Liver (tissue), 9 donors: ENCODE results near the gene DMD. TPM values are rescaled to one million over a fixed set of nuclear protein-coding genes. Genes with fewer than 3 reads are reported as not detected.

ENCODE experiments used
- DNase-seq: peaks from one replicate; pipeline ENCODE4 v3.0.0-alpha.2; 2017; ENCODE audit warnings: low spot score
- H3K27ac ChIP-seq, 2 donors: one replicate each; pipeline ENCODE4 v1.7.0; 2013; ENCODE audit warnings: inconsistent platforms in 2 of 2, low read length in 2 of 2, control low read depth in 1 of 2, low read depth in 1 of 2, mild to moderate bottlenecking in 1 of 2
- H3K27me3 ChIP-seq, 4 donors: one replicate each; pipeline versions ENCODE4 v1.6.1 to v1.7.0; 2013; ENCODE audit warnings: low read length in 3 of 4, inconsistent platforms in 1 of 4, mild to moderate bottlenecking in 1 of 4, moderate library complexity in 1 of 4; ENCODE audit not compliant: control insufficient read depth in 4 of 4, insufficient read depth in 4 of 4
- H3K36me3 ChIP-seq, 4 donors: one replicate each; pipeline versions ENCODE4 v1.6.1 to v1.7.0; 2013; ENCODE audit warnings: low read length in 3 of 4, mild to moderate bottlenecking in 3 of 4, low read depth in 1 of 4, moderate library complexity in 1 of 4; ENCODE audit not compliant: control insufficient read depth in 4 of 4, insufficient read depth in 3 of 4
- H3K4me1 ChIP-seq, 4 donors: one replicate each; pipeline versions ENCODE4 v1.6.1 to v1.7.0; 2013; ENCODE audit warnings: low read length in 3 of 4, mild to moderate bottlenecking in 3 of 4, moderate library complexity in 1 of 4; ENCODE audit not compliant: control insufficient read depth in 4 of 4, insufficient read depth in 4 of 4
- H3K4me3 ChIP-seq, 3 donors: one replicate each; pipeline versions ENCODE4 v1.6.1 to v1.7.0; 2013; ENCODE audit warnings: low read length in 3 of 3, control low read depth in 1 of 3, low read depth in 1 of 3, mild to moderate bottlenecking in 1 of 3
- H3K9ac ChIP-seq, 2 donors: one replicate each; pipeline ENCODE4 v1.7.0; 2013; ENCODE audit warnings: low read length in 2 of 2, mild to moderate bottlenecking in 2 of 2, moderate library complexity in 2 of 2, control low read depth in 1 of 2, low read depth in 1 of 2
- H3K9me3 ChIP-seq, 4 donors: one replicate each; pipeline versions ENCODE4 v1.6.1 to v1.7.0; 2013; ENCODE audit warnings: low read length in 3 of 4; ENCODE audit not compliant: control insufficient read depth in 4 of 4
- CTCF ChIP-seq: fragments of 150-350 bp; IDR thresholded peaks from 2 replicates; pipeline ENCODE4 v1.5.1; 2017; ENCODE audit warnings: improper control_type of control experiment, low read depth, low read length; ENCODE audit not compliant: missing input control
- EGR1 ChIP-seq, 2 donors: IDR thresholded peaks; 2 replicates each; pipeline ENCODE4 v1.6.1; 2016 to 2018; ENCODE audit warnings: antibody characterized with exemption in 2 of 2, low read depth in 2 of 2
- FOXA1 ChIP-seq: IDR thresholded peaks from 2 replicates; pipeline ENCODE4 v1.6.1; 2016; ENCODE audit warnings: antibody characterized with exemption
- GABPA ChIP-seq, 2 donors: IDR thresholded peaks in 1 of 2; conservative IDR thresholded peaks in 1 of 2; 2 replicates each; pipeline ENCODE4 v1.6.1; 2016; ENCODE audit warnings: antibody characterized with exemption in 2 of 2, mild to moderate bottlenecking in 1 of 2, moderate library complexity in 1 of 2
- HNF4A ChIP-seq, 2 donors: conservative IDR thresholded peaks; 2 replicates each; pipeline ENCODE4 v1.6.1; 2016; ENCODE audit warnings: antibody characterized with exemption in 2 of 2, mild to moderate bottlenecking in 2 of 2
- HNF4G ChIP-seq: IDR thresholded peaks from 2 replicates; pipeline ENCODE4 v1.6.1; 2016; ENCODE audit warnings: antibody characterized with exemption
- JUND ChIP-seq, 2 donors: IDR thresholded peaks; 2 replicates each; pipeline ENCODE4 v1.6.1; 2016; ENCODE audit warnings: antibody characterized with exemption in 2 of 2
- MAX ChIP-seq: IDR thresholded peaks from 2 replicates; pipeline ENCODE4 v1.6.1; 2016; ENCODE audit warnings: antibody characterized with exemption
- NR2F2 ChIP-seq: IDR thresholded peaks from 2 replicates; pipeline ENCODE4 v1.6.1; 2016; ENCODE audit warnings: antibody characterized with exemption
- RAD21 ChIP-seq, 2 donors: IDR thresholded peaks; 2 replicates each; pipeline ENCODE4 v1.6.1; 2016; ENCODE audit warnings: antibody characterized with exemption in 2 of 2, mild to moderate bottlenecking in 2 of 2
- REST ChIP-seq: IDR thresholded peaks from 2 replicates; pipeline ENCODE4 v1.6.1; 2016; ENCODE audit warnings: antibody characterized with exemption, mild to moderate bottlenecking
- RXRA ChIP-seq, 2 donors: IDR thresholded peaks; 2 replicates each; pipeline ENCODE4 v1.6.1; 2017 to 2018; ENCODE audit warnings: antibody characterized with exemption in 2 of 2, mild to moderate bottlenecking in 1 of 2
- SP1 ChIP-seq: IDR thresholded peaks from 2 replicates; pipeline ENCODE4 v1.6.1; 2018; ENCODE audit warnings: antibody characterized with exemption, mild to moderate bottlenecking
- TAF1 ChIP-seq: conservative IDR thresholded peaks from 2 replicates; pipeline ENCODE4 v1.6.1; 2016; ENCODE audit warnings: antibody characterized with exemption, mild to moderate bottlenecking
- YY1 ChIP-seq: IDR thresholded peaks from 2 replicates; pipeline ENCODE4 v1.6.1; 2016; ENCODE audit warnings: antibody characterized with exemption, mild to moderate bottlenecking
- WGBS: extraction: QIAGEN DNeasy Blood & Tissue Kit; methylation state at CpG from one replicate; pipeline ENCODE4 v1.1.7; 2013; 5-methylcytosine and 5-hydroxymethylcytosine counted together
- polyA plus RNA-seq, 2 donors: library from polyadenylated mRNA; stranded (reverse) in 1 of 2; unstranded in 1 of 2; fragments of 200-250 nt in 1 of 2; fragments of >200 nt in 1 of 2; fragmentation: Nextera tagmentation in 1 of 2; extraction: Ambion mirVana in 1 of 2; gene quantifications; one replicate each; pipeline versions ENCODE4 v1.2.1 to v1.2.3, GENCODE V29; 2013 to 2015
- total RNA-seq, 2 donors: library from RNA; depleted of rRNA; stranded (reverse); fragments of >200 nt; gene quantifications; one replicate each; pipeline ENCODE4 v1.2.3, GENCODE V29; 2014
- TF ChIP-seq, protein P1 (sequence below): IDR thresholded peaks from 2 replicates; pipeline ENCODE4 v1.6.1; 2016; ENCODE audit warnings: antibody characterized with exemption
- donor health status: healthy.
- donor health status: healthy.
- donor health status: healthy.
- donor health status: healthy.
- donor health status: healthy.

DMD gene
- total and polyA plus RNA-seq, 4 donors: 14.6 to 61.9 (median 23.9) TPM

DNA sequence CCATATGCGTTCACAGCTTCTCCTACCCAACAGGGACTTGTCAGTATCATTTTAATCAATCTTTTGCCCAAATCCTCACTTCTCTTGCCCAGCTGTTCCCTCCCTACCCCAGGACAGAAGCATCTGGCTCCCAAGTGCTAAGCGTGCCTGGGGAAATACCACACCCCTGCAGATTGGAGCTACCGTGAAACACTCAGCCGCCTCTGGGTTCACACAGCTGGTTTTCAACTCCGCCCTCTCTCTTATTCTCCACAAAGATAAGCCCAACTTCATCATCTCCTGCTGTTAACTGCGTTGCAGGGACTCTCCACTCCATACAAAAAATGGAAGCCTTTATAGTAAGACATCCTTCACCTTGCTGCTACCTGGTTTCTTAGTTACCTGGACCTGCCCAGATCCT, 1992.2 kb downstream of the DMD start:
- Histone ChIP-seq H3K9me3 (no peaks in the 10 kb centered on the region), H3K36me3 (no peaks in the 10 kb centered on the region), H3K4me1 (peaks cover 0 to 2% (median under 1%) of the 10 kb centered on the region in 4 donors), H3K27me3 (no peaks in the 10 kb centered on the region), H3K4me3 (no peak overlapping the region), H3K9ac (no peak overlapping the region), H3K27ac (no peak overlapping the region)
- TF ChIP-seq REST (no peak), EGR1 (IDR thresholded peaks at IDR 0.05; ENCODE audit: low read depth in 2 of 2) (no peak), MAX (no peak), HNF4G (no peak), TAF1 (no peak), CTCF (no peak), RXRA (IDR thresholded peaks at IDR 0.05) (no peak), RAD21 (IDR thresholded peaks at IDR 0.05) (no peak), NR2F2 (no peak), YY1 (no peak), SP1 (no peak), FOXA1 (no peak), JUND (IDR thresholded peaks at IDR 0.05) (no peak), HNF4A (conservative IDR thresholded peaks at IDR 0.05) (no peak), GABPA (IDR thresholded peaks at IDR 0.05 in 1 of 2, conservative IDR thresholded peaks at IDR 0.05 in 1 of 2) (no peak)
- TF ChIP-seq, protein P1, sequence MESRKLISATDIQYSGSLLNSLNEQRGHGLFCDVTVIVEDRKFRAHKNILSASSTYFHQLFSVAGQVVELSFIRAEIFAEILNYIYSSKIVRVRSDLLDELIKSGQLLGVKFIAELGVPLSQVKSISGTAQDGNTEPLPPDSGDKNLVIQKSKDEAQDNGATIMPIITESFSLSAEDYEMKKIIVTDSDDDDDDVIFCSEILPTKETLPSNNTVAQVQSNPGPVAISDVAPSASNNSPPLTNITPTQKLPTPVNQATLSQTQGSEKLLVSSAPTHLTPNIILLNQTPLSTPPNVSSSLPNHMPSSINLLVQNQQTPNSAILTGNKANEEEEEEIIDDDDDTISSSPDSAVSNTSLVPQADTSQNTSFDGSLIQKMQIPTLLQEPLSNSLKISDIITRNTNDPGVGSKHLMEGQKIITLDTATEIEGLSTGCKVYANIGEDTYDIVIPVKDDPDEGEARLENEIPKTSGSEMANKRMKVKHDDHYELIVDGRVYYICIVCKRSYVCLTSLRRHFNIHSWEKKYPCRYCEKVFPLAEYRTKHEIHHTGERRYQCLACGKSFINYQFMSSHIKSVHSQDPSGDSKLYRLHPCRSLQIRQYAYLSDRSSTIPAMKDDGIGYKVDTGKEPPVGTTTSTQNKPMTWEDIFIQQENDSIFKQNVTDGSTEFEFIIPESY: no peak
- DNase-seq: no peak
- WGBS: 78% methylated on average over 6 of the region's 6 CpGs

GRCh38 chrX:31217084-31217483, 1994.3 kb downstream of the DMD start:
- H3K9ac ChIP-seq: no peak overlapping the region
- 43% methylated on average over 2 of the region's 2 CpGs for WGBS
- H3K9me3 ChIP-seq: no peaks in the 10 kb centered on the region
- no peaks in the 10 kb centered on the region for H3K36me3 ChIP-seq
- H3K4me1 ChIP-seq: peaks cover 0 to 7% (median under 1%) of the 10 kb centered on the region in 4 donors
- H3K27ac ChIP-seq: no peak overlapping the region
- no peak for DNase-seq
- H3K4me3 ChIP-seq: no peak overlapping the region
- H3K27me3 ChIP-seq: no peaks in the 10 kb centered on the region
- TF ChIP-seq REST (no peak), NR2F2 (no peak), CTCF (no peak), HNF4A (conservative IDR thresholded peaks at IDR 0.05) (no peak), YY1 (no peak), RXRA (IDR thresholded peaks at IDR 0.05) (no peak), JUND (IDR thresholded peaks at IDR 0.05) (no peak), MAX (no peak)
